ENCODE data around the gene DMD.
"Not testable (repeated sequence)": the region's sequence is repeated elsewhere in the genome, so short reads cannot be mapped to it uniquely, and the experiment has no call there.

Gene DMD

DNA sequence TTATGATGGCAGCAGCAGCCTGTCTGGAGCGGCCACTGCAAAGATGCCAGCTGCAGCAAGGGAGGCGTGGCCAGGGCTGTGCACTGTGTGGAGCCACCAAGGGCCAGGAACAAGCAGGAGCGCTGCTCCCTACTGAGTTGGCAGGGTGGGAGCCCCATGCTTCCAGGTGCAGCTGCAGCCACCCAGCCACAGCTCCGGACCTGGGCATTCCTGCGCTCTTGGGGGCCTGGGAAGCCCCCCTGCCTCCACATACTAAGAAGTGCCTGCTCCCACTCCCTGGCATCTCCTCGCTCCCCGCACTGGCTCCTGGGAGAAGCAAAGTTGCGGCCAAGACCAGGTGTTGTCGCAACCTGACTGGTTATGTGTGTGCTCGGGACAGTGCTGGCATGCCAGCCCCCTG is 619.8 kb downstream of the DMD start:
- no peak for DNase-seq

DNA sequence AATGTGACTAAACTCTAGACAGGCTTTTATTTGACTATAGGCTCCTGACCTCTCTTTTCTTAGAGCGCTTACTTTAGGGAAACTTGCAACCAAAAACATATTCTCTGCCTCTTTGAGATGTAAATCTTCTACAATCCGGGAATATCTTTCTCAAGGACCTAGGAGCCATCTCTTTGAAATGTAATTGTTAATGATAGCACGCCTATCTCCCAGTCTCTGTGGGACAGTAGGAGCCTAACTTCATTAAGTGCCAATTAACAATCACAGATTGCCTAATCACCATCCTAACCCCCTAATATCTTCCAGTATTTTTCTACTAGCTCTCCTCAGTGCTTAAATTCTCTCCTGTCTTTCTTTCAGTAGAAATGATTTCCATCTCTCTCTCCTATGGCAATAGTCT is 628.6 kb downstream of the DMD start:
- DNase-seq = no peak

DNA sequence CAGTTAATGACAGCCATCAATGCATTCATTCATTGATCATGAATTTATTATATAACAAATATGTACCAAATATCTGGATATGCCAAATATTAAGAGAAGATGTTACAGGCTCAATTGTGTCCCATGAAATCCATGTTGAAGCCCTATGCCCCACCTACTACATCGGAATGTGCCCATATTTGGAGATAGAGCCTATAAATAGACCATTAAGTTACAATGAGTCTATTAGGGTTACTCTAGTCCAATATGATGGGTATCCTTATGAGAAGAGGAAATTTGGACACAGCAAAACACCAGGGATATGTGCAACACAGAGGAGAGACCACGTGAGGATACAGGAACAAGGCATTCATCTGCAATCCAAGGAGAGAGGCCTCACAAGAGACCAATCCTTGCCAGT is 634.5 kb downstream of the DMD start:
- DNase-seq = no peak

DNA sequence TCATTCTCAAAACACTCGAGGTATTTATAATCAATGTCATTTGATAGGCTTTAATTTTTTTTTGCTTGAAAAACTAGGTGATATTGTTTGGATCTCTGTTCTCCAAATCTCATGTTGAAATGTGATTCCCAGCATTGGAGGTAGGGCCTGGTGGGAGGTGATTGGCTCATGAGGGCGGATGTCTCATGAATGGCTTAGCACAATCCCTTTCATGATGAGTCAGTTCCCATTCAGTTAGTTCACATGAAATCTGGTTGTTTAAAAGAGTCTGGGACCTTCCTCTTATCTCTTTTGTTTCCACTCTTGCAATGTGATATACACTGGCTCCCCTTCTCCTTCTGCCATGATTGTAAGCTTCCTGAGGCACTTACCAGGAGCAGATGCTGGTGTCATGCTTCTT is 638.7 kb downstream of the DMD start:
- DNase-seq = no peak

DNA sequence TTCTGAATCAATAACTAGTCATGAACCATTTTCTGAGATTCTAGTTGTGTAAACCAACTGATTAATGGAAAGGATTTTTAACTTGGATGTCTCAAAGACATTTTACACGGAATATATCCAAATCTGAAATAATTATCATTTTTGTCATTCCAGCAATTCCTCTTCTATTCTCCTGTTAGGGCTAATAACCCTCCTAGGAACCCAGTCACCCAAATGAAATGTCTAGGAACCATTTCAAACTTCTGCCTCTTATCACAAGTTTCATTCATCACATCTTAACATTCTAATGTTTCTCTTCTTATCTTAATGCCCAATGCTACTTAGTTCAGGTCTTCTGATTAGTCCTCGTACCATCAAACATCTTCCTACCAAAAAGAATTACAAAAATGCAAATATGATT is 639.8 kb downstream of the DMD start:
- no peak for DNase-seq

DNA sequence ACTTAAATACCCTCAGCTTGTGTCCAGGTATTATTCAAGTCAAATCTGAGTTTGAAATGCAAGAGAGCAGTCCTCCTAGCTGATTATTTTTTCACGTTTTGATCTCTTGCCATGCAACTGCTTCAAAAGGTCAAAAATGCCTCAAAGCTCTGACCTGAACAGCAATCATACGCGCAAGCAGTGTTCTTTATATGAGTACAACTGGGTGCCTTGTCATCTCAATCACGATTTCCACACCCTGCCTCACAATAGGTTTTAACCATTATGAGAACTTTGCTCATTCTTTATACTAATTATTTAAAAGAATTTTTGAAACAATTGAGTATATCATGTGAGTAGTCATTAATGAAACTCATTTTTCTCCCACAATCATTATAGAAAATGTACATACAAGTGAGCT is 649.1 kb downstream of the DMD start:
- no peak for DNase-seq

DNA sequence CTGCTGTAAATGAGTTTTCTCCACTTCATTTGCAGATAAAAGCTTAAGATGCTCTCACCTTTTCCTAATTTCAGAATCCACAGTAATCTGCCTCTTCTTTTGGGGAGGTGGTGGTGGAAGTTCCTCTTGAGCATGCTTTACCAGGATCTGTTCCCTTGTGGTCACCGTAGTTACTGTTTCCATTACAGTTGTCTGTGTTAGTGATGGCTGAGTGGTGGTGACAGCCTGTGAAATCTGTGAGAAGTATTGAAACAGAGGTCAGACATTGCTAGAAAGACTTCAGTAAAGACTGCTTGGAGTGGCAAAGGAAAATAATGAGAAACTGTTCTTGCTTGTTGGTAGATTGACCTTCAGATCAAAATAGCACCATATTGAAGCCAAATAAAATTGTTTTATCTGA is 666.2 kb downstream of the DMD start:
- no peak for DNase-seq

DNA sequence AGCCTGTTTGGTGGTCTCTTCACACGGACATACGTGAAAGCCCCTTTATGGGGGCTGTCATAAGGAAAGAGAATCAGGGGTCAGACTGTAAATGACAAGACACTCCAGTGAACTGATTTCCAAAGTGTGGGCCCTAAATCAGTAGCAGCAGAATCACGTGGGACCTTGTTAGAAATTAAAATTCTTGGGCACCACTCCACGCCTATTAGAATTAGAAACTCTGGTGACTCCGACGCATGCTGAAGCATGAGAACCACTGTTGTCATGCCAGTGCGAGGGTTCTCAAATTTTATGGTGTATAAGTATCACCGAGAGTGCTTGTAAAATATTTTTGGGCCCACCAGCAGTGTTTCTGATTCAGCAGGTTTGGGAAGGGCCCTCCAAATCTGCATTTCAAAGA is 672.8 kb downstream of the DMD start:
- no peak for DNase-seq

DNA sequence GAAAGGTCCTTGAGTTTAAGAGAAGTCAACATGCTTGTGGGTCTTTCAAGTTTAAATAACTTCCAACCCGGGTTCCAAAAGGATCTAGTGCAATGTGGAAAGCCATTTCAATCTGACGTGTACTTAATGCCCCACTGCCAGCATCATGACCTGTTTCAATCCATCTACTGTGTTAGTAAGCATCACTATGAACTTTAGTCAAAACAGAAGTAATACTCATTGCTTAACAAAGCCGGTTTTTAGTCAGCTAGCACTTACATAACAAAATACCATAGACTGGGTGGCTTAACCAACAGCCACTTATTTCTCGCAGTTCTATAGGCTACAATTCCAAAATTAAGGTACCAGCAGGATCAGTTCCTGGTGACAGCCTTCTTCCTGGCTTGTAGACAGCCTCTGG is 677.5 kb downstream of the DMD start:
- DNase-seq = no peak

DNA sequence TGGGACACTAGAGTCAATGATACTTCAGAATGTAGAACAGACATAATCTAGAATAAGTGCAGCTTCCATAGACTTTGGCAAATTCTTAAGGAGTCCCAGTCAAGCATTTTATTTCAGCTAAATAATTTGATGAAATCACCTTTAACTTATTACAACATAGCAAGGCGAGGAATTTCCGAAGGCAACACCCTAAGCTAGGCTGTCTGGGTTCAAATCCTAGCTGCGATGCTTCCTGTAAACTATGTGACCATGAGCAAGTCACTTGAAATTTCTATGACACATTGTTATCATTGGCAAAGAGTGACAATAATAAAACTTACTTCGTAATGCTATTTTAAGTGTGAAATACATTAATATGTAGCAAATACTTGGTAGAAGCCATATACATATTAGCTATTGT is 679.1 kb downstream of the DMD start:
- DNase-seq = no peak

DNA sequence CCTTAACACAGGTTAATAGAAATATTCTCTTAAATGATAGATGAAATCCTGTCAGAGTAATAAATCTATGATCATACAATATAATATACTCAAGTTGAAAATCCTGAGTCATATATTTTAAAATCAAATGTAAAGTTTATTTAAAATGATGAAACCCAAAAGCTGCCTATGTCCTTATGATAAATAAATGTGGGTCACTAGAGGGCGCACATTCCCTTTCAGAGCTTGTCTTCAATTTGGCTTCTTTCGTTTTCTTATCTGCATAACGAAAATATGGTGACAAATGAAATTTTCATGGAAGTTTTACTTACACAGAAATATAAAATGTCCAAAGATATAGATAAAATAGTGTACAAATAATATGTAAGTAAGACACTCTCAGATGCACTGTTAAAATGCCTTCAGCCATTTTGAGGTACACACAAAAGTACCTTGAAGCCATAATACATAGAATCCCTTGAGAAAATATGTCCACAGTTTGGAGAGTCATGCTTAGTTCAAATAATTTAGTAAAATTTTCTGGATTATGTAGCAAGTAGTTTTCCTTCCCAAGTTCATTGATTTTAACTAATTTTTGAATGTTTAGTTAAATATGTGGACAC is 680.4 kb downstream of the DMD start:
- DNase-seq = no peak

DNA sequence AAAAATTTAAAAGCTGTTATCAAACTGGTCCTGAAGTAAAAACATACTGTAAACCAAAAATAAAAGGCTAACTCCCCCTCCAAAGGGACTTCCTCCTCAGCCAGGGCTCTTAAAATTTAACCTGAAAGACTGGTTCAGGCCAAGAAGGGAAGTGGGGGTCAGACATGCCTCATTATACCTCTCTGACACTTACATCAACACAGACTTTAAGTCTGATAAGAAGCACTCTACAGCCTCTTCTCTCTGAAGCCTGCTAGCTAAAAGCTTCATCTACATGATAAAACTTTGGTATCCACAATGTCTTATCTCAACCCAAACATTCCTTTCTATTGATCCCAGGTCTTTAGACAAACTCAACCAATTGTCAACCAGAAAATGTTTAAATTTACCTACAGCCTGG is 682.9 kb downstream of the DMD start:
- not testable (repeated sequence) for DNase-seq

DNA sequence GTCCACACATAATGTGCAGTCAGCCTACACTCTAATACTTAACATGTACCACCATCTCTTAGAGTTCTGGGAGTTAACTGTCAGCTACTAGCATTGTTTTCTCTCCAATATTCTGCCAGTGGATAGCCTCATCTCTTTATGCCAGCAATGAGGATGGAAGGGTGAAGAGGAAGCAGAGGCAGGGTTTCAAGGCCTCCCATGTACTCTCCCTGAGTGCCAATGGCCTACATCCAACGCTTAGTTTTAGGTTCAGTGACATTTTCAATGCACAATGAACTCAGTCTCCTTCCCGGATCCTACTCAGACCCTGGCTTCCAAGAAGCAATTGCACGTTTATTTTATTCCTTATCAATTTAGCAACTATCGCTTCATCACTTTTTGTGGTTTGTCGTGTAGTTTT is 686.1 kb downstream of the DMD start:
- DNase-seq = no peak

DNA sequence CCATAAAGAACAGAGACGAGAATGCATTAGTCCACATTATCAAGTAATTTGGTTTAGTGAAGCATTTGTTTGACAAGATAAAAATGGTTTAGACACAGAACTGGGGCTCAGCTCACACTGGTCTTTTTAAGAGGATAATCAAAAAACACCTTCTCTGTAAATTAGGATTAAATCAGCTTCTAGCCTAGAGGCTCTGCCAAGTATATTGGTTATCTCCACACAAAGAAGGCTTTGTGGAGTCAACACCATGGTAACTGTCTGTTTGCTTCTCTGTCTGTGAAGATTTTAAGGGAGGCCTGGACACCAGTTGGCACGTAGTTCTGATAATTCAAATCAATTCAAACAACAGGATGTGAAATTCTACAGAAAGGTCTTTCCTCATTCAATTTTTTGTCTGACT is 687.0 kb downstream of the DMD start:
- DNase-seq = no peak

DNA sequence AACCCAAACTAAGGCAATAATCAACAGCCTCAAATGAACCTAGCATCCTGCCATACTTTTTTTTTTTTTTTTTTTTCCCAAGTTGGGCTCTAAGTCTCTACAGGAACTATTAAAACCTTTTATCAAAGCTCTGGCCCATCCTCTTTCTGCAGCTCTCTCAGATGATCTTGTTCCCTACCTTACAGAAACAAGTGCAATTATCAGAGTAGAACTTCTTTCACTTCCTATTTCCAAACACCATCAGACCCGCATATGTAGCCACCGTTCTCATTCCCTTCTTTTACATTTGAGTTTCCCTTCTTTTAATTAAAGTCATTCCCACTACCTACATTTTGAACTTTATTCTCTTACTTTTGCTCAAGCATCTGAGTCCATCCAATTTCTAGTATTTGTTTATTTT is 690.6 kb downstream of the DMD start:
- no peak for DNase-seq

DNA sequence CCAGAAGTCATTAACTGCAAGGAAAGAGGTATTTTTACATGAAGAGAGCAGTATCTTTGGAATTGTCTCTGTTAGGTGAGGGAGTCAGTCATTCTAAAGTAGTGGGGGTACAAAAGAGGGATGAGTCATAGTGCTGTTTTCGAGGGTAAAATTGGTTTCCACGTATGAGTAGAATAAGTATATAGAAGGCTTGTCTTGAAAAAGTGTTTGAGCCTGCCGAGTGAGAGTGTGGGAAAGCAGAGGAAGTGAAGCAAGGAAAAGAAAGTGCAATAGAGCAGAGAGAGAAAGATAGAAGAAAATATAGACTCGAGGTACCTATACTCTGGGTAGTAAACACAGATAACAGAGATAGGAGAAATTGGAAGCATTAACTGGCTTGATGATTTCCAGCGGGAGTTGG is 696.4 kb downstream of the DMD start:
- DNase-seq = no peak

DNA sequence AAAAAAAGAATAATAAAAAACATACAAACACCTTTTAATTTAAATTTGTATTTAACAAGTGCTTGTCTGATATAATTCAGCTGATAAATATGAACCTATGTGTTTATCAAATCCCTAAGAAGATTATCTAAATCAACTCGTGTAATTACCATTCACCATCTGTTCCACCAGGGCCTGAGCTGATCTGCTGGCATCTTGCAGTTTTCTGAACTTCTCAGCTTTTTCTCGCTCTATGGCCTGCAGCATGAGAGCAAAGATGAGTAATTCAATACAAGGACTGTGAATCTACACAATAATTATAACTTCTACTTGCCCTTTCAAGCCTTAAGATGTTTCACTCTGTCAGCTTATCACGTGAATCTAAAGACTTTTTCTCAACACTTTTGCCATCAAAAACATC is 709.7 kb downstream of the DMD start:
- DNase-seq = no peak

DNA sequence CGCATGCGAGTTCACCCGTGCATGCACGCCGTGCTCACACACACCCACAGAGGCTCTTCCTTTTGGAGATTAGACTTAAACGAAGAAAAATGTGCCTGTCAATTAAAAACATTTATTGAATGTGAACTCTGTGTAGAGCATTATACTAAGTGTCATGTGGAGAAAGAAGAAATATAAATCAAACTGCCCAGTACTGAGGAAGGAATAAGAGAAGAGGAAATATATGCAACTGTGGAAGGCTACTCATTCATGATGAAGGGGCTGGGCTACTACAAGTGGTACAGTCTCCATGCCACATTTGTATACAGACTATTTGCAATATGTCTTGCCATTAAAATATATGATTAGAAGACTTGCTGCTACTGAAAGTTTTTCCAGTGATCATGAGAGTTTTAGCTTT is 714.7 kb downstream of the DMD start:
- no peak for DNase-seq

DNA sequence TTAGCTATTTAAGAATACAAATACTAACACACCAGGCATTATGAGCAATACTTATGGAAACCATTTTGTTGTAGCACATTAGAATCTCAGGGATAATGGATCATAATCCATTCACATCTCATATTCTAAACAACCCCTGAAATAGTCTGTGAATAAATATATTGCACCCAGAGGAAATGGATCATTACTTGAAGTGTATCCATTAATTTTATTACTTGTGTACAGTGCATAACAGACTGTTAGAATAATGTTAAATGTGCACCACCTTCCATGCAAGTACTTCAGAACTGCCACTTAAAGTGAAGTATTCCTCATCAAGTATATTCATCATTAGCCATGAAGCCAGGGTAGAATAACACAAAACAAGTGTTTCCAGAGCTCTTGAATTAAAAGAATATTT is 715.5 kb downstream of the DMD start:
- DNase-seq = no peak

DNA sequence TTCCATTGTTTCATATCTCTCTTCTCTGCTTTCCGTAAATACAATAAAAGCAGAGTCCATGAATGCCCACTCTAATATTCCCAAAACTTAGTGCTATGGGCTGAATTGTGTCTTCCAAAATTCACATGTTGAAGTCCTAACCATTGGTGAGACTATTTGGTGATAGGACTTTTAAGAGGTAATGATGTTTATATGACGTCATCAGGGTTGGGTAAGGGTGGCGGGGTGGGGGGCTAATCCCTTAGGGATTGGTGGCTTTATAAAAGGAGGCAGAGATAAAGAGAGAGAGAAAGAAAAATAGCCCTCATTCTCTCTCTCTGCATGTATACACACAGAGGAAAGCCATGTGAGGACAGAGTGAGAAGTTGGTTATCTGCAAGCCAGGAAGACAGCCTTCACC is 722.2 kb downstream of the DMD start:
- no peak for DNase-seq

DNA sequence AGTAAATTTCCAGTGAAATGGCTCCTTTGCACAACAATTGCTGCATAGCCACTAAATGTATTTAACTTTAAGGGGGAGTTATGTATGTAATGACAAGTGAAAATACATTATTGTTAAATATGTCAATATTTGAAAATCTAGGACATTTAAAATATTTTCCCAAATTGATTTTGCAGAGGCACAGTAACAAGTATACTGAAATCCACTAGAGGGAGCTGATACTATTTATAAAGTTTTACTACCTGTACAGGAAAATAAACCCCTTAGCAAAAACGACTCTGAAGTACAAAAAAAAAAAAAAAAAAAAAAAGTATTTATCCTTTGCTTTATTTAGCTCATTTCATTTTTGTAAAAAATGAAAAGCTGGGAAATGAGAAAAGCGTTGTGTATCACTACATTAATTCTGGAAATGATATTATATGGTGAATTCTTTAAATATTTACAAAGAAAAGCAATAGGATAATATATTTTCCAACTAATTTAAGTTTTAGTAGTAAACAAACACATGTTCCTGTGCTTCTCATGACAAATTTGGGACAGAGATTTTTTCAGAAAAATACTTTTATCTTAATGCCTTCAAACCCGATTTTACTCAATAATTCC is 727.7 kb downstream of the DMD start:
- DNase-seq = no peak

DNA sequence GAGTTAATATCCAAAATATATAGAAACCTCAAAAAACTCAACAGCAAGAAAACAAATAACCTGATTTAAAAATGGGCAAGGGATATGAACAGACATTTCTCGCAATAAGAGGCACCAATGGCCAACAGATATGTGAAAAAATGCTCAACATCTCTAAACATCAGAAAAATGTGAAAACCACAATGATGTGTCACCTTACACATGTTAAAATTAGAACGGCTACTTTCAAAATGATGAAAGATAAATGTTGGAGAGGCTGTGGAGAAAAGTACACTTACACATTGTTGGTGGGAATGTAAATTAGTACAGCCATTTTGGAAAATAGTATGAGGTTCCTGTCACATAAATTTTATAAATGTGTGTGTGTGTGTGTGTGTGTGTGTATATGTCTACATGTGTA is 731.3 kb downstream of the DMD start:
- no peak for DNase-seq

DNA sequence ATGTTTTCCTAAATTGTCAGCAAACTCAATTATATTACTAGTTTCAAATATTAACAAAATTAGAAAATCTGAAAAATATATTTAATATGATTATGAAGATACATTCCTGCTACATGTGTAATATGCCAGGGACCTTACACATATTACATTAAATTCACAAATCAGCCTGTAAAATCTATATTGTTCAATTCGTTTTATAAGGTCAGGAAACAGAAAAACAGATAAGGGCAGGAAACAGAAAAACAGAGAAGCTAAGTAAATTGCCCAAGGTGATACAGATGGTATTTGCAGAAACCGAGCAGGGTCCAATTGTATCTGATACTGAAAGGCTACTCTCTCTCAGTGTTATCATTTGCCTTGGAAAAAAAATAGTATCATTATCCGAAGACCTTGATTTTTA is 739.0 kb downstream of the DMD start:
- no peak for DNase-seq

DNA sequence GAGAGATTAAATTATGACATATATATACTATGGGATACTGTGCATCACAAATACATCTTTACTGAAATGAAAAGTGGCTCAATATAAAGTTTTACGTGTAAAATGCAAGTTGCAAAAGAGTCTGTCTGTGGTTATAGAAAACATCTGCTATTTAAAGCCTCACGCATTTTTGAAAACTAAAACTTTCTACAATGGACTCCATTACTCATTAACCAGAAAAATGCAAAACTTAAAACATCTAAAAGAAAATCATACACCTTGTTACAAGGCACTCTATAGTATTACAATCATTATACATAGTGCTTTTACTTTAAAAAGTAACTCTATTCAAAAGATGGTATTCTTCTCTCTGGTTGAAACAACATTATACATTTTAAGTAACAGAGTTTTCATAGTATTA is 755.6 kb downstream of the DMD start:
- no peak for DNase-seq

DNA sequence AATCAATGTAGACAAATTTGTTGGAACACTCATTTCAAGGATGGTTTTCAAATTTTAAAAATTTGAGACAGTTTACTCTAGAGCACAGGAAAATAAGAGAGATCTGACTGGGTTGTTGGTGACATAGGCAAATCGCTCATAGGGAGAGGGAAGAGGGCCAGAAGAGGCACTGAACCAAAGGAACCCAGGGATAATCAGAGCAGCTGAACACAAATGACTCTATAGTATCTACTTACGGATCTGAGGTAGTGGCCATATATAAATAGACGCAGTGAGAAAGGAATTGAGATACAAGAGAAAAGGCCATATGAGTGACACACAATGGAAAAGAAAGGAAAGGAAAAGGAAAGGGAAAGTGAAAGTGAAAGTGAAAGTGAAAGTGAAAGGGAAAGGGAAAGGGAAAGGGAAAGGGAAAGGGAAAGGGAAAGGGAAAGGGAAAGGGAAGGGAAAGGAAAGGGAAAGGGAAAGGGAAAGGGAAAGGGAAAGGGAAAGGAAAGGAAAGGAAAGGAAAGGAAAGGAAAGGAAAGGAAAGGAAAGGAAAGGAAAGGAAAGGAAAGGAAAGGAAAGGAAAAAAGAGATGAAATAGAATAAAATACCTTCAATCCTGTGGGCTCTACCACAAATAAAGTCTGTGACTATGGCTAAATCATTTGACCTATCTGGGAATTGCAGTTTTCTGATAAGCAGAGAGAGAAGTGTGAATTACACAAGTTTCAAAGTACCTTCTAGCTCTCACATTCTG is 759.2 kb downstream of the DMD start:
- no peak for DNase-seq

Data from stimulated activated CD4-positive, alpha-beta T cell treated with anti-CD3 and anti-CD28 coated beads, Interleukin-1b, Interleukin-23, amount 100 ng/mL, for 48 hours (primary cell).